Measurements from ENCODE around the gene SEC14L3. TPM values are rescaled to one million over a fixed set of nuclear protein-coding genes. Genes with fewer than 3 reads are reported as not detected.

SEC14L3 gene
- total RNA-seq, 1 experiment from 2014 or later = not detected

- no peaks in the 10 kb centered on the region for H3K36me3 Mint-ChIP-seq (ENCODE audit: insufficient read depth, unreplicated experiment)
- H3K27ac Mint-ChIP-seq (ENCODE audit: unreplicated experiment) = no peak overlapping the region
- H3K4me3 Mint-ChIP-seq (ENCODE audit: unreplicated experiment) = no peak overlapping the region
- no peaks in the 10 kb centered on the region for H3K9me3 ChIP-seq
- H3K4me1 Mint-ChIP-seq (ENCODE audit: low read depth, unreplicated experiment) = peaks cover 9% of the 10 kb centered on the region
- BruUV-seq (replicated peaks) = no TSS peak
- no peak for DNase-seq
- CTCF ChIA-PET = no interaction called here
- intact Hi-C loops (cut with micrococcal nuclease; ENCODE audit: unreplicated experiment) = no loop called here
- no peaks in the 10 kb centered on the region for H3K36me3 ChIP-seq (ENCODE audit: control insufficient read depth, insufficient read depth, low read length)
- no peak overlapping the region for H3K4me3 ChIP-seq (ENCODE audit: low read depth, low read length)
- TF ChIP-seq CTCF (IDR thresholded peaks at IDR 0.05; ENCODE audit: insufficient read depth in 1 of 2, low read depth in 1 of 2, low read length in 1 of 2, severe bottlenecking in 1 of 2, unreplicated experiment in 1 of 2) = no peak
- no peaks in the 10 kb centered on the region for H3K27me3 ChIP-seq (replicated peaks; ENCODE audit: control insufficient read depth, insufficient read depth, low read length)
- POLR2A ChIA-PET = no interaction called here
- H3K4me1 ChIP-seq = no peaks in the 10 kb centered on the region
- no peaks in the 10 kb centered on the region for H3K9me3 Mint-ChIP-seq (ENCODE audit: unreplicated experiment)
- no peaks in the 10 kb centered on the region for H3K27me3 Mint-ChIP-seq (ENCODE audit: insufficient read depth, unreplicated experiment)
Measured at GRCh38 chr22:30511911-30512310, 40.1 kb upstream of the SEC14L3 start.

DNA sequence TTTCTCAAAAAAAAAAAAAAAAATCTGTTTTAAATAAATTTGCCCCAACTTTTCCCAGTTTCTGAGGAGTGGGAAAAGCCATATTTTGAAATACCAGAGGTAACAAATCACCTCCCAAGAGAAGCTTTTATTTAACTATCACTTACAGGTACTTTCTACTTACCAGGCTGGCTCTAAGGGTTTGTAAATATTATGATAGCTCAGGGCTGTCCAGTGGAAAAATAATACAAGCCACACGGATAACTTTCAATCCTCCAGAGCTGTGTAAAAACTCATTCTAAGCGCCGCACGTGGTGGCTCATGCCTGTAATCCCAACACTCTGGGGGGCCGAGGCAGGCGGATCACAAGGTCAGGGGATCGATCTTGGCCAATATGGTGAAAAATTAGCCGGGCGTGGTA is 39.3 kb upstream of the SEC14L3 start:
- H3K4me1 Mint-ChIP-seq (ENCODE audit: low read depth, unreplicated experiment) = peaks cover 4% of the 10 kb centered on the region
- POLR2A ChIA-PET = no interaction called here
- no peak for TF ChIP-seq CTCF (IDR thresholded peaks at IDR 0.05; ENCODE audit: insufficient read depth in 1 of 2, low read depth in 1 of 2, low read length in 1 of 2, severe bottlenecking in 1 of 2, unreplicated experiment in 1 of 2)

DNA sequence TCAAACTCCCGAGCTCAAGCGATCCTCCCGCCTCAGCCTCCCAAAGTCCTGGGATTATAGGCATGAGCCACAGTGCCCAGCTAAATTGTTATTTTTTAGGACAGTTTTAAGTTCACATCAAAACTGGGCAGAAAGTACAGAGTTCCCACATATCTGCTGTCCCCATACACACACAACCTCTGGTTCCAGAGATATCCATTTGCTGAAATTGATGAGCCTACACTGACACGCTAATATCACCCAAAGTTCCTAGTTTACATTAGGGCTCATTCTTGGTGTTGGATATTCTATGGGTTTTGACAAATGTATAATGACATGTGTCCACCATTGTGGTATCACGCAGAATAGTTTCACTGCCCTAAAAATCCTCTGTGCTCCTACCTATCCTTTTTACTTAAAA is 36.4 kb upstream of the SEC14L3 start:
- Histone ChIP-seq H3K36me3 (ENCODE audit: control insufficient read depth, insufficient read depth, low read length) (no peaks in the 10 kb centered on the region), H3K27me3 (replicated peaks; ENCODE audit: control insufficient read depth, insufficient read depth, low read length) (no peaks in the 10 kb centered on the region), H3K4me3 (ENCODE audit: low read depth, low read length) (no peak overlapping the region), H3K9me3 (no peaks in the 10 kb centered on the region), H3K4me1 (no peaks in the 10 kb centered on the region)
- Mint-ChIP-seq H3K9me3 (ENCODE audit: unreplicated experiment) (no peaks in the 10 kb centered on the region), H3K27ac (ENCODE audit: unreplicated experiment) (no peak overlapping the region), H3K27me3 (ENCODE audit: insufficient read depth, unreplicated experiment) (peaks cover 3% of the 10 kb centered on the region), H3K4me1 (ENCODE audit: low read depth, unreplicated experiment) (no peaks in the 10 kb centered on the region), H3K36me3 (ENCODE audit: insufficient read depth, unreplicated experiment) (no peaks in the 10 kb centered on the region), H3K4me3 (ENCODE audit: unreplicated experiment) (no peak overlapping the region)
- DNase-seq = no peak
- CTCF ChIA-PET = no interaction called here
- no peak for TF ChIP-seq CTCF (IDR thresholded peaks at IDR 0.05; ENCODE audit: insufficient read depth in 1 of 2, low read depth in 1 of 2, low read length in 1 of 2, severe bottlenecking in 1 of 2, unreplicated experiment in 1 of 2)
- BruUV-seq (replicated peaks) = no TSS peak
- intact Hi-C loops (cut with micrococcal nuclease; ENCODE audit: unreplicated experiment) = no loop called here
- POLR2A ChIA-PET = no interaction called here

More for the DNA sequence above, 39.3 kb upstream of the SEC14L3 start:
- DNase-seq = no peak
- Histone ChIP-seq H3K9me3 (no peaks in the 10 kb centered on the region), H3K36me3 (ENCODE audit: control insufficient read depth, insufficient read depth, low read length) (no peaks in the 10 kb centered on the region), H3K4me3 (ENCODE audit: low read depth, low read length) (no peak overlapping the region), H3K27me3 (replicated peaks; ENCODE audit: control insufficient read depth, insufficient read depth, low read length) (no peaks in the 10 kb centered on the region), H3K4me1 (no peaks in the 10 kb centered on the region)
- Mint-ChIP-seq H3K27ac (ENCODE audit: unreplicated experiment) (no peak overlapping the region), H3K27me3 (ENCODE audit: insufficient read depth, unreplicated experiment) (peaks cover 3% of the 10 kb centered on the region), H3K36me3 (ENCODE audit: insufficient read depth, unreplicated experiment) (no peaks in the 10 kb centered on the region), H3K9me3 (ENCODE audit: unreplicated experiment) (no peaks in the 10 kb centered on the region), H3K4me3 (ENCODE audit: unreplicated experiment) (no peak overlapping the region)
- intact Hi-C loops (cut with micrococcal nuclease; ENCODE audit: unreplicated experiment) = no loop called here
- BruUV-seq (replicated peaks) = no TSS peak
- CTCF ChIA-PET = no interaction called here
